ENCODE measurements around the gene LRCOL1. TPM values are rescaled to one million over a fixed set of nuclear protein-coding genes. Genes with fewer than 3 reads are reported as not detected.

The LRCOL1 gene
- total and polyA plus RNA-seq, 10 of the 15 experiments (the other 5 are each of a cell fraction or from before 2014, with no cell fraction given), result not detected

DNA sequence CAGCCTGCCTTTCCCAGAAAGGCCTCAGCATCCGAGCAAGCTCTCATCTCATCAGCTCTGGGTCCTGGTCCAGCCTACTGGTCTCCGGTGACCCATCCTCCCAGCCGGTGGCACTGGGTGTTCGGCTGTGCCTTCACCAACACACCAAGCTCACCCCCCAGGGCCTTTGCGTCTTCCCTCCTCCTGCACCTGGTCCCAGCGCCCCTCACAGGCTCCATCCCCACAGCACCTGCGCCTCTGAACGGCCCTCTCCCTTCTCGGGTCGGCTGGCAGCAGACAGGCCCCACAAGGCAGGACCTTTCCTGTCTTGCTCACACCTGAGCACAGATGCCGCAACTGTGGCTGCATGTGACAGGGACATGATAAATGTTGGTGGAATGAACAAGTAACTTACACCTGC, 21.3 kb upstream of the LRCOL1 start:
- FAIRE-seq (no peak), ATAC-seq (no peak), DNase-seq (ENCODE audit: low read depth, low spot score) (no peak)
- no peak overlapping the region for H2AFZ ChIP-seq (ENCODE audit: control insufficient read depth, low read depth, low read length)
- intact Hi-C loops (cut with micrococcal nuclease; ENCODE audit: unreplicated experiment) (no loop called here), in situ Hi-C loops (cut with MboI) (no loop called here)
- BruUV-seq (replicated peaks), result no TSS peak
- no peaks in the 10 kb centered on the region for H3K79me2 ChIP-seq (ENCODE audit: control insufficient read depth, insufficient read depth, low read length)
- whole genome bisulfite sequencing (ENCODE audit: insufficient coverage, insufficient replicate concordance, low lambda C conversion rate, missing lambda C conversion rate), result over 99% methylated on average over 10 of the region's 11 CpGs
- CTCF ChIA-PET, result no interaction called here
- POLR2A ChIA-PET, result no interaction called here
- no peak overlapping the region for H3K27ac ChIP-seq (ENCODE audit: control insufficient read depth, insufficient read depth)
- SMC1A ChIA-PET (ENCODE audit: uncharacterized antibody, unreplicated experiment), result no interaction called here
- H4K20me1 ChIP-seq (ENCODE audit: control insufficient read depth, insufficient read depth), result no peaks in the 10 kb centered on the region
- peaks cover 15 to 36% of the 10 kb centered on the region in 2 experiments for H3K36me3 ChIP-seq (ENCODE audit: control insufficient read depth in 2 of 2, insufficient read depth in 2 of 2, low read length in 1 of 2)
- no peaks in the 10 kb centered on the region for H3K9me3 ChIP-seq (replicated peaks; ENCODE audit: control insufficient read depth, insufficient read depth, low read length)
- H3K4me3 ChIP-seq, result no peak overlapping the region
- RAD21 ChIA-PET (ENCODE audit: unreplicated experiment), result no interaction called here
- H3K4me2 ChIP-seq (ENCODE audit: control insufficient read depth, insufficient read depth), result no peak overlapping the region
- no peaks in the 10 kb centered on the region for H3K27me3 ChIP-seq (replicated peaks in 1 of 2; ENCODE audit: control insufficient read depth in 2 of 2, insufficient read depth in 2 of 2, low read length in 1 of 2)
- no peak overlapping the region for H3K9ac ChIP-seq (ENCODE audit: control insufficient read depth, insufficient read depth, low read length)
- no peaks in the 10 kb centered on the region; the same call in 1 of the 2 replicates for H3K4me1 ChIP-seq (ENCODE audit: control insufficient read depth, insufficient read depth, low read length)
- no peak for TF ChIP-seq CBFB (IDR thresholded peaks at IDR 0.05; ENCODE audit: low read depth)
- no peak for TF ChIP-seq EGR1 (IDR thresholded peaks at IDR 0.05; ENCODE audit: borderline replicate concordance in 1 of 2, low read depth in 2 of 2, low read length in 2 of 2)
- no peak for TF ChIP-seq ZNF24 (IDR thresholded peaks at IDR 0.05)
- TF ChIP-seq MYC (IDR thresholded peaks at IDR 0.05; ENCODE audit: insufficient read depth, insufficient read length, insufficient replicate concordance, low read length, severe bottlenecking), result no peak
- no peak for TF ChIP-seq SIN3A (IDR thresholded peaks at IDR 0.05; ENCODE audit: low read depth, low read length)

DNA sequence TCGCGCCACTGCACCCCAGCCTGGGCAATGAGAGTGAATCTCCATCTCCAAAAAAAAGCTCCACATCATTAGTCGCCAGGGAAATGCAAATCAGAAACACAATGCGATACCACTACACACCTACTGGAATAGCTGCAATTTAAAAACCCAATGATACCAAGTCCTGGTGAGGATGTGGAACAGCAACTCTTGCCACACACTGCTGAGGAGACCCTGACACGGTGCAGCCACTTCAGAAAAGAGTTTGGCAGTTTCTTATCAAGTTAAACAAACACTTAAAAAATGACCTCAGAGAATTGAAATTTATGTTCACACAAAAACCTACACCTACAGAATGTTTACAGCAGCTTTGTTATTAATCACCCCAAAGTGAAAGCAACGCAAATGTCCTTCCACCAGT, 20.3 kb upstream of the LRCOL1 start:
- ChIA-PET CTCF (no interaction called here), POLR2A (no interaction called here)
- BruUV-seq (replicated peaks), result no TSS peak
- no peak for TF ChIP-seq HCFC1 (IDR thresholded peaks at IDR 0.05; ENCODE audit: low read length)
- no peak for TF ChIP-seq RAD21 (IDR thresholded peaks at IDR 0.05; ENCODE audit: insufficient read depth, low read depth, low read length)
- TF ChIP-seq HDAC2 (IDR thresholded peaks at IDR 0.05), result no peak
- TF ChIP-seq, protein P1, sequence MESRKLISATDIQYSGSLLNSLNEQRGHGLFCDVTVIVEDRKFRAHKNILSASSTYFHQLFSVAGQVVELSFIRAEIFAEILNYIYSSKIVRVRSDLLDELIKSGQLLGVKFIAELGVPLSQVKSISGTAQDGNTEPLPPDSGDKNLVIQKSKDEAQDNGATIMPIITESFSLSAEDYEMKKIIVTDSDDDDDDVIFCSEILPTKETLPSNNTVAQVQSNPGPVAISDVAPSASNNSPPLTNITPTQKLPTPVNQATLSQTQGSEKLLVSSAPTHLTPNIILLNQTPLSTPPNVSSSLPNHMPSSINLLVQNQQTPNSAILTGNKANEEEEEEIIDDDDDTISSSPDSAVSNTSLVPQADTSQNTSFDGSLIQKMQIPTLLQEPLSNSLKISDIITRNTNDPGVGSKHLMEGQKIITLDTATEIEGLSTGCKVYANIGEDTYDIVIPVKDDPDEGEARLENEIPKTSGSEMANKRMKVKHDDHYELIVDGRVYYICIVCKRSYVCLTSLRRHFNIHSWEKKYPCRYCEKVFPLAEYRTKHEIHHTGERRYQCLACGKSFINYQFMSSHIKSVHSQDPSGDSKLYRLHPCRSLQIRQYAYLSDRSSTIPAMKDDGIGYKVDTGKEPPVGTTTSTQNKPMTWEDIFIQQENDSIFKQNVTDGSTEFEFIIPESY (IDR thresholded peaks at IDR 0.05), result no peak
- TF ChIP-seq HDGF (IDR thresholded peaks at IDR 0.05), result no peak
- no peak for TF ChIP-seq DPF2 (IDR thresholded peaks at IDR 0.05)
- no peak for TF ChIP-seq RAD51 (IDR thresholded peaks at IDR 0.05)
- TF ChIP-seq, protein P2, sequence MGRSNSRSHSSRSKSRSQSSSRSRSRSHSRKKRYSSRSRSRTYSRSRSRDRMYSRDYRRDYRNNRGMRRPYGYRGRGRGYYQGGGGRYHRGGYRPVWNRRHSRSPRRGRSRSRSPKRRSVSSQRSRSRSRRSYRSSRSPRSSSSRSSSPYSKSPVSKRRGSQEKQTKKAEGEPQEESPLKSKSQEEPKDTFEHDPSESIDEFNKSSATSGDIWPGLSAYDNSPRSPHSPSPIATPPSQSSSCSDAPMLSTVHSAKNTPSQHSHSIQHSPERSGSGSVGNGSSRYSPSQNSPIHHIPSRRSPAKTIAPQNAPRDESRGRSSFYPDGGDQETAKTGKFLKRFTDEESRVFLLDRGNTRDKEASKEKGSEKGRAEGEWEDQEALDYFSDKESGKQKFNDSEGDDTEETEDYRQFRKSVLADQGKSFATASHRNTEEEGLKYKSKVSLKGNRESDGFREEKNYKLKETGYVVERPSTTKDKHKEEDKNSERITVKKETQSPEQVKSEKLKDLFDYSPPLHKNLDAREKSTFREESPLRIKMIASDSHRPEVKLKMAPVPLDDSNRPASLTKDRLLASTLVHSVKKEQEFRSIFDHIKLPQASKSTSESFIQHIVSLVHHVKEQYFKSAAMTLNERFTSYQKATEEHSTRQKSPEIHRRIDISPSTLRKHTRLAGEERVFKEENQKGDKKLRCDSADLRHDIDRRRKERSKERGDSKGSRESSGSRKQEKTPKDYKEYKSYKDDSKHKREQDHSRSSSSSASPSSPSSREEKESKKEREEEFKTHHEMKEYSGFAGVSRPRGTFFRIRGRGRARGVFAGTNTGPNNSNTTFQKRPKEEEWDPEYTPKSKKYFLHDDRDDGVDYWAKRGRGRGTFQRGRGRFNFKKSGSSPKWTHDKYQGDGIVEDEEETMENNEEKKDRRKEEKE (IDR thresholded peaks at IDR 0.05), result no peak
- TF ChIP-seq SUZ12 (IDR thresholded peaks at IDR 0.05; ENCODE audit: unreplicated experiment), result no peak

More for the DNA sequence above, 20.3 kb upstream of the LRCOL1 start:
- FAIRE-seq (no peak), ATAC-seq (no peak), DNase-seq (ENCODE audit: low read depth, low spot score) (no peak)
- SMC1A ChIA-PET (ENCODE audit: uncharacterized antibody, unreplicated experiment), result no interaction called here
- Histone ChIP-seq H3K27me3 (replicated peaks in 1 of 2; ENCODE audit: control insufficient read depth in 2 of 2, insufficient read depth in 2 of 2, low read length in 1 of 2) (no peaks in the 10 kb centered on the region), H3K27ac (ENCODE audit: control insufficient read depth, insufficient read depth) (no peak overlapping the region), H3K4me2 (ENCODE audit: control insufficient read depth, insufficient read depth) (no peak overlapping the region), H3K79me2 (ENCODE audit: control insufficient read depth, insufficient read depth, low read length) (no peaks in the 10 kb centered on the region), H2AFZ (ENCODE audit: control insufficient read depth, low read depth, low read length) (no peak overlapping the region), H3K9me3 (replicated peaks; ENCODE audit: control insufficient read depth, insufficient read depth, low read length) (no peaks in the 10 kb centered on the region), H3K4me1 (ENCODE audit: control insufficient read depth, insufficient read depth, low read length) (no peaks in the 10 kb centered on the region; the same call in 1 of the 2 replicates), H3K9ac (ENCODE audit: control insufficient read depth, insufficient read depth, low read length) (no peak overlapping the region), H3K36me3 (ENCODE audit: control insufficient read depth in 2 of 2, insufficient read depth in 2 of 2, low read length in 1 of 2) (peaks cover 14 to 37% of the 10 kb centered on the region in 2 experiments; a peak in 3 of 4 replicates), H4K20me1 (ENCODE audit: control insufficient read depth, insufficient read depth) (no peaks in the 10 kb centered on the region), H3K4me3 (no peak overlapping the region)
- intact Hi-C loops (cut with micrococcal nuclease; ENCODE audit: unreplicated experiment), result no loop called here
- in situ Hi-C loops (cut with MboI), result no loop called here
- RAD21 ChIA-PET (ENCODE audit: unreplicated experiment), result no interaction called here
- WGBS (ENCODE audit: insufficient coverage, insufficient replicate concordance, low lambda C conversion rate, missing lambda C conversion rate), result 88% methylated on average over 6 of the region's 6 CpGs
